ENCODE measurements around the gene GLT6D1.

GLT6D1 gene

GRCh38 chr9:135639196-135639595, at the start of gene GLT6D1:
GLT6D1 (minus strand) TSS chr9:135639540; CDS start chr9:135639187, 353 bp downstream.
- no peak for TF ChIP-seq GATA3 (IDR thresholded peaks at IDR 0.05; ENCODE audit: low read depth, low read length)
- TF ChIP-seq GATA2 (IDR thresholded peaks at IDR 0.05; ENCODE audit: low read depth, low read length) = no peak

GRCh38 chr9:135689011-135689410, 49.7 kb upstream of the GLT6D1 start:
- TF ChIP-seq GATA2 (IDR thresholded peaks at IDR 0.05; ENCODE audit: low read depth, low read length) = no peak
- no peak for TF ChIP-seq GATA3 (IDR thresholded peaks at IDR 0.05; ENCODE audit: low read depth, low read length)

- no peak for TF ChIP-seq GATA2 (IDR thresholded peaks at IDR 0.05; ENCODE audit: low read depth, low read length)
- no peak for TF ChIP-seq GATA3 (IDR thresholded peaks at IDR 0.05; ENCODE audit: low read depth, low read length)
Measured at GRCh38 chr9:135687216-135687615, 47.9 kb upstream of the GLT6D1 start.

DNA sequence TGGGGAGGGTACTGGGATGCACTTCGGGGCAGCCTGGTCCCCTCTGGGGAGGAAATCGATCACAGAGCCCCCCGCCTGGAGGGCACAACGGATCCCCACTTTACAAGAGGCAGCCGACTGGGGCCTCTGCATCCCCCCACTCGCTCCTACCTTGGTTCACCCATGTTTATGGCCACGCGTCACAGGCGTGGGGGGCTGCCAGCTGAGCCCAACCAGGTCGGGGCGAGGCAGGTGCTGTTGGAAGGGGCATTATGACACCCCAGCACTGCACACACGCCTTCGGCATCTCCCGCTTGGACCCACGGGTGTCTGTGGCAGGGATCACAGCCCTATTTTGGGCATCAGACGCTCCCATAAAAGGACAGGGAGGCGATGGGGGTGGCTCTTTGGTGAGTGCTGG, 45.4 kb upstream of the GLT6D1 start:
- TF ChIP-seq GATA3 (IDR thresholded peaks at IDR 0.05; ENCODE audit: low read depth, low read length) (no peak), GATA2 (IDR thresholded peaks at IDR 0.05; ENCODE audit: low read depth, low read length) (no peak)

- TF ChIP-seq GATA2 (IDR thresholded peaks at IDR 0.05; ENCODE audit: low read depth, low read length) (no peak), GATA3 (IDR thresholded peaks at IDR 0.05; ENCODE audit: low read depth, low read length) (no peak)
Measured at GRCh38 chr9:135683401-135684034, 44.2 kb upstream of the GLT6D1 start.

- no peak for TF ChIP-seq GATA3 (IDR thresholded peaks at IDR 0.05; ENCODE audit: low read depth, low read length)
- no peak for TF ChIP-seq GATA2 (IDR thresholded peaks at IDR 0.05; ENCODE audit: low read depth, low read length)
Measured at GRCh38 chr9:135681161-135681560, 41.8 kb upstream of the GLT6D1 start.

GRCh38 chr9:135680056-135680455, 40.7 kb upstream of the GLT6D1 start:
- TF ChIP-seq GATA3 (IDR thresholded peaks at IDR 0.05; ENCODE audit: low read depth, low read length) = no peak
- no peak for TF ChIP-seq GATA2 (IDR thresholded peaks at IDR 0.05; ENCODE audit: low read depth, low read length)

DNA sequence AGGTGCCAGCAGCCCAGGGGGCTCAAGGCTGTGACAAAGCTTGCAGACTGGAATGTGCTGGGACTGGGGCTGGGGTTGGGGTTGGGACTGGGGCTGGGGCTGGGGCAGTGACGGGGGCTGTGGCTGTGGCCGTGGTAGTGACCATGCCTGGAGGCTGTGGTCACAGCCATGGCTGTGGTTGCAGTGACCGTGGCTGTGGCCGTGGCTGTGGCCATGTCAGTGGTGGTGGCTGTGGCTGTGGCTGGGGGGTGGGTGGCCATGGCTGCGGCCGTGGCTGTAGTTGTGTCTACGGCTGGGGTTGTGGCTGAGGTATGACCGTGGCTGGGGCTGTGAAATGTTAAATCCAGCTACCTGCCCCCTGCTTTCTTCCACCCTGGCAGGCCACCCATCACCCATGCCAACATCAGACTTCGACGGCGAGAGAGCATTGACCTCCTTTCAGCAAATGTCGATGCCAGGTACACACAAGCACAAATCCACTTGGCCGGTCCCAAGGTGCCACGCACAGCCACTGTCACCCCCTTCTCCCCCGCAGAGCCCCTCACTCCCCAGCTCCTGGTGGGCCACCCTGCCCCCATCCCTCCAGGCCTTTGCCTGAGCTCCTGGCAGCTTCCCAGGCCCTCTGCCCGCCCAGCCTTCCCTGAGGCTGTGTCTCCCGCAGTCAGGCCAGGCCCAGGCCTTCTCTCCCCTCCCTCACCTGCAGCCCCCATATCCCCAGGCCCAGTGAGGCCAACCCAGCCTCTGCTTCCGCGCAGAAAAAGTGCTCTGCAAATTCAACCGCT, 39.1 kb upstream of the GLT6D1 start:
- TF ChIP-seq GATA3 (IDR thresholded peaks at IDR 0.05; ENCODE audit: low read depth, low read length) = no peak
- no peak for TF ChIP-seq GATA2 (IDR thresholded peaks at IDR 0.05; ENCODE audit: low read depth, low read length)

DNA sequence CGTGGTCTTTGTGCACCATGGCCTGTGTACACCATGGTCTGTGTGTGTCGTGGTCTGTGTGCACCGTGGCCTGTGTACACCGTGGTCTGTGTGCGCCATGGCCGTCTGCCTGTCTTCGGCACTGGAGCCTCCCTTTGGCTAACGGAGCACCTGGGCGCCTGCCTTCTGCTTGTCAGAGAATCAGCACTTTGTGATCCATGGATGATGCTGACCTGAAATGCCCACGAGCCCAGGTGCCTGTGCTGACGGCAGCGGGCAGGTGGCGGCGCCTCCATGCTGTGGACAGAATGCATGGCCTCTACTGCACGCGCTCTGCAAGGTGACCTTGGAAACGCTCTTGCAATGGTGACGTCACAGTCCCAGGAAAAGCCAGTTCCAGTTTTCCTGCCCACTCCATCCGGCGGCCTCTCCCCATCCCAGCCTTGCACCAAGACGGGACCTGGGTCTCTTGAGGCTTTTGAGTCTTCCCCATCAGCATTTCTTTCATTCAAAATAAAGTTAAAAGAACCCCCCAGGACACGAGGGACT, 38.4 kb upstream of the GLT6D1 start:
- TF ChIP-seq GATA3 (IDR thresholded peaks at IDR 0.05; ENCODE audit: low read depth, low read length) (no peak), GATA2 (IDR thresholded peaks at IDR 0.05; ENCODE audit: low read depth, low read length) (no peak)

DNA sequence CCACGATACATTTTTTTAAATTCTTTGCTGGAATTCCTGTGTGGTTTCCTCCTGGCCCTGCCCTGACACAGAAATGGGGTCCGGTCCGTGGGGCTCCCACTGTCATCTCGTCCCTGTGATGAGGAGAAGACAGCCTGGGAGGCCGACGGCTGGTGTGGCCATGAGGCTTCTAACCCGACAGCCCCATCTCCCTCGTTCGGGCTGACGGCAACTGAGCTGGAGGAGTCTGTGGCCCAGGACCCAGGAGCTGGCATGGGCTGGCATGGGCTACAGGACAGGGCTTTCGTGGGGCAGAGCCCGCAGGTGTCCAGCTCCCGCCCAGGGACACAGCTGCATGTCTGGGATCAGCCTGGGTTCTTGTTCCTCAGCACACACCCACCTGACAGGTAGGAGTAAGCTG, 37.6 kb upstream of the GLT6D1 start:
- TF ChIP-seq GATA3 (IDR thresholded peaks at IDR 0.05; ENCODE audit: low read depth, low read length) (no peak), GATA2 (IDR thresholded peaks at IDR 0.05; ENCODE audit: low read depth, low read length) (no peak)

DNA sequence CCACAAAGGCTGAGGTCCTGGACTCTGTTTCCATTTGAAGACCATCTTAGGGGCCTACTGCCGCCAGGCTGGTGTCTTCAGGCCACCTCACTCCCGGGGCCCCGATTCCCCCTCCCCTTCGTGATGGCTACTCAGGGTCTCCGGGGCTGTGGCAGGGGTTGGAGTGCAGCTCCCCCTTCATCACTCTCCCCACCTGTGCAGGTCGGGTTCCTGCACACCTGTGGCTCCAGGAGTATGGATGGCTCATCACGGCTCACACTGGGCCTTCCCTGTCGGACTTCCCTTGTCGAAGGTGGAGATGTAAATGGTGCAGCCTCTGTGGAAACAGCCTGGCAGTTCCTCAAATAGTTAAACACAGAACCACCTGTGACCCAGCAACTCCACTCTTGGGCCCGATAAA, 35.6 kb upstream of the GLT6D1 start:
- TF ChIP-seq GATA2 (IDR thresholded peaks at IDR 0.05; ENCODE audit: low read depth, low read length) (no peak), GATA3 (IDR thresholded peaks at IDR 0.05; ENCODE audit: low read depth, low read length) (no peak)

- TF ChIP-seq GATA3 (IDR thresholded peaks at IDR 0.05; ENCODE audit: low read depth, low read length) (no peak), GATA2 (IDR thresholded peaks at IDR 0.05; ENCODE audit: low read depth, low read length) (no peak)
Measured at GRCh38 chr9:135673941-135674340, 34.6 kb upstream of the GLT6D1 start.

- no peak for TF ChIP-seq GATA2 (IDR thresholded peaks at IDR 0.05; ENCODE audit: low read depth, low read length)
- TF ChIP-seq GATA3 (IDR thresholded peaks at IDR 0.05; ENCODE audit: low read depth, low read length) = no peak
Measured at GRCh38 chr9:135671591-135672041, 32.3 kb upstream of the GLT6D1 start.

- no peak for TF ChIP-seq GATA3 (IDR thresholded peaks at IDR 0.05; ENCODE audit: low read depth, low read length)
- no peak for TF ChIP-seq GATA2 (IDR thresholded peaks at IDR 0.05; ENCODE audit: low read depth, low read length)
Measured at GRCh38 chr9:135670721-135671590, 31.6 kb upstream of the GLT6D1 start.
